K562 (cell line): ENCODE measurements around the gene LTBP1. TPM values are rescaled to one million over a fixed set of nuclear protein-coding genes. Genes with fewer than 3 reads are reported as not detected.

Experiments used
- ATF4 ChIP-seq: fragments of 450-650 bp; formaldehyde crosslinking; IDR thresholded peaks from 2 replicates; pipeline ENCODE4 v1.4.0; 2022; ENCODE audit warnings: mild to moderate bottlenecking, moderate library complexity
- BRD9 ChIP-seq: fragments of 450-650 bp; IDR thresholded peaks from 2 replicates; pipeline ENCODE4 v1.6.1; 2018; ENCODE audit warnings: low read depth; ENCODE audit not compliant: partially characterized antibody
- CBFA2T3 ChIP-seq: fragments of 450-650 bp; IDR thresholded peaks from 2 replicates; pipeline ENCODE4 v1.6.1; 2017
- CBX8 ChIP-seq: fragments of 200-600 bp; sonication (generic); IDR thresholded peaks from 2 replicates; pipeline ENCODE4 v1.6.1; 2012; ENCODE audit warnings: borderline replicate concordance, mixed run types, low read depth, mild to moderate bottlenecking, moderate library complexity, mixed read lengths, low read length, control low read depth, inconsistent platforms; ENCODE audit not compliant: poor library complexity, severe bottlenecking; ENCODE audit errors: extremely low read depth
- CEBPB ChIP-seq: fragments of 450-650 bp; IDR thresholded peaks from 2 replicates; pipeline ENCODE4 v1.6.1; 2016; ENCODE audit warnings: missing genetic modification characterization, missing compliant biosample characterization
- CEBPG ChIP-seq, 3 experiments: fragments of 200-800 bp in 1 of 3; sonication (Bioruptor generic) in 1 of 3; sonication (generic) in 1 of 3; formaldehyde crosslinking in 1 of 3; IDR thresholded peaks in 2 of 3; conservative IDR thresholded peaks in 1 of 3; 2 replicates each; pipeline versions ENCODE4 v1.6.1 to v1.8.0; 2016 to 2022; ENCODE audit warnings: missing compliant biosample characterization in 2 of 3, missing genetic modification characterization in 2 of 3, mild to moderate bottlenecking in 1 of 3, missing genetic modification reagents in 1 of 3
- FIP1L1 ChIP-seq: fragments of 200-400 bp; formaldehyde crosslinking; IDR thresholded peaks from 2 replicates; pipeline ENCODE4 v1.6.1; 2018; ENCODE audit warnings: mild to moderate bottlenecking, low read depth, low read length; ENCODE audit not compliant: poor library complexity, severe bottlenecking
- GABPB2 ChIP-seq: fragments of 250-450 bp; sonication (Bioruptor Pico); conservative IDR thresholded peaks from 2 replicates; pipeline ENCODE4 v1.5.1; 2021; ENCODE audit warnings: mild to moderate bottlenecking
- GTF2A2 ChIP-seq: IDR thresholded peaks from 2 replicates; pipeline ENCODE4 v1.6.1; 2016; ENCODE audit warnings: mild to moderate bottlenecking, missing genetic modification characterization, missing compliant biosample characterization
- HNRNPLL ChIP-seq: fragments of 200-400 bp; formaldehyde crosslinking; IDR thresholded peaks from 2 replicates; pipeline ENCODE4 v1.6.1; 2017; ENCODE audit warnings: low read length, low read depth, mild to moderate bottlenecking; ENCODE audit not compliant: poor library complexity, severe bottlenecking
- JUND ChIP-seq, 2 experiments: IDR thresholded peaks; 2 replicates in 1 of 2; 3 replicates in 1 of 2; pipeline ENCODE4 v1.6.1; 2011; ENCODE audit warnings: borderline replicate concordance in 2 of 2, low read depth in 2 of 2, low read length in 2 of 2, improper control_type of control experiment in 1 of 2, missing biosample characterization in 1 of 2, missing genetic modification characterization in 1 of 2, missing genetic modification reagents in 1 of 2
- MEIS2 ChIP-seq: fragments of 450-650 bp; IDR thresholded peaks from 2 replicates; pipeline ENCODE4 v1.6.1; 2014; ENCODE audit warnings: mild to moderate bottlenecking; ENCODE audit not compliant: partially characterized antibody
- MTA1 ChIP-seq: fragments of 450-650 bp; IDR thresholded peaks from 2 replicates; pipeline ENCODE4 v1.6.1; 2017; ENCODE audit warnings: borderline replicate concordance
- MYC ChIP-seq, 2 experiments: fragments of 250-450 bp in 1 of 2; sonication (Bioruptor Pico) in 1 of 2; IDR thresholded peaks; 2 replicates each; pipeline versions ENCODE4 v1.5.1 to v1.6.1; 2012 to 2021; ENCODE audit warnings: low read depth in 2 of 2, borderline replicate concordance in 1 of 2, improper control_type of control experiment in 1 of 2, low read length in 1 of 2, mild to moderate bottlenecking in 1 of 2, moderate library complexity in 1 of 2
- NCOA4 ChIP-seq: fragments of 450-650 bp; IDR thresholded peaks from 2 replicates; pipeline ENCODE4 v1.6.1; 2018; ENCODE audit warnings: mild to moderate bottlenecking; ENCODE audit not compliant: partially characterized antibody
- PHF20 ChIP-seq: fragments of 450-650 bp; IDR thresholded peaks from 2 replicates; pipeline ENCODE4 v1.6.1; 2018; ENCODE audit not compliant: partially characterized antibody
- PTTG1 ChIP-seq: fragments of 450-650 bp; IDR thresholded peaks from 2 replicates; pipeline ENCODE4 v1.6.1; 2016; ENCODE audit warnings: low read depth, mild to moderate bottlenecking, missing genetic modification characterization, missing compliant biosample characterization
- RNF2 ChIP-seq: sonication (generic); IDR thresholded peaks from 2 replicates; pipeline ENCODE4 v1.6.1; 2016
- SMARCA4 ChIP-seq: fragments of 450-650 bp; IDR thresholded peaks from 2 replicates; pipeline ENCODE4 v1.6.1; 2016
- SOX6 ChIP-seq: fragments of 450-650 bp; IDR thresholded peaks from 2 replicates; pipeline ENCODE4 v1.6.1; 2014; ENCODE audit warnings: mild to moderate bottlenecking
- TAF9B ChIP-seq: fragments of 450-650 bp; IDR thresholded peaks from 2 replicates; pipeline ENCODE4 v1.6.1; 2018; ENCODE audit warnings: mild to moderate bottlenecking; ENCODE audit not compliant: partially characterized antibody
- TFAM ChIP-seq: fragments of 250-450 bp; sonication (Bioruptor Pico); conservative IDR thresholded peaks from 2 replicates; pipeline ENCODE4 v1.5.0; 2021; ENCODE audit warnings: mild to moderate bottlenecking, moderate library complexity
- TGIF2 ChIP-seq: sonication (generic); formaldehyde crosslinking; IDR thresholded peaks from 2 replicates; pipeline ENCODE4 v1.8.1; 2022; ENCODE audit warnings: mild to moderate bottlenecking, missing genetic modification reagents, moderate library complexity
- ZC3H8 ChIP-seq: fragments of 450-650 bp; IDR thresholded peaks from 2 replicates; pipeline ENCODE4 v1.6.1; 2017
- ZNF174 ChIP-seq: fragments of 250-450 bp; sonication (Bioruptor Pico); IDR thresholded peaks from 2 replicates; pipeline ENCODE4 v1.4.0; 2020; ENCODE audit warnings: mild to moderate bottlenecking
- ZNF395 ChIP-seq: fragments of 200-800 bp; sonication (Bioruptor generic); IDR thresholded peaks from 2 replicates; pipeline ENCODE4 v1.6.1; 2017; ENCODE audit warnings: missing genetic modification characterization, missing compliant biosample characterization
- ZNF717 ChIP-seq: fragments of 250-450 bp; sonication (Bioruptor Pico); IDR thresholded peaks from 2 replicates; pipeline ENCODE4 v1.5.0; 2021
- ZNF785 ChIP-seq: fragments of 250-450 bp; sonication (Bioruptor Pico); IDR thresholded peaks from 2 replicates; pipeline ENCODE4 v1.4.0; 2020; ENCODE audit warnings: mild to moderate bottlenecking
- ZSCAN32 ChIP-seq: fragments of 450-650 bp; formaldehyde crosslinking; IDR thresholded peaks from 2 replicates; pipeline ENCODE4 v1.4.0; 2020; ENCODE audit warnings: mild to moderate bottlenecking, moderate library complexity
- polyA plus RNA-seq, 8 experiments: library from polyadenylated mRNA; depleted of rRNA in 4 of 8; stranded (reverse) in 5 of 8; unstranded in 3 of 8; fragments of >200 nt; fragmentation: Nextera tagmentation in 2 of 8; fragmentation: Illumina TruSeq in 1 of 8; extraction: Ambion mirVana in 2 of 8; extraction: Trizol in 1 of 8; gene quantifications; 2 replicates each; pipeline versions ENCODE4 v1.2.1 to v1.2.3, GENCODE V29; 2011 to 2014; ENCODE audit warnings: inconsistent platforms in 1 of 8, missing spikeins in 1 of 8
- total RNA-seq, 7 experiments: library from RNA; depleted of rRNA in 6 of 7; stranded (reverse); fragments of >200 nt in 6 of 7; fragmentation: Illumina TruSeq in 2 of 7; extraction: Trizol in 2 of 7; gene quantifications; 2 replicates each; pipeline versions ENCODE4 v1.2.1 to v1.2.3, GENCODE V29; 2011 to 2021; ENCODE audit warnings: low replicate concordance in 1 of 7

The LTBP1 gene
- total and polyA plus RNA-seq, 9 of the 15 experiments (the other 6 are each of a cell fraction or from before 2014, with no cell fraction given) = 3.6 to 16.4 (median 8.5) TPM

GRCh38 chr2:33219850-33220275, 273.1 kb downstream of the LTBP1 start (continued):
- TF ChIP-seq ATF4 (CRISPR knock-in tag) = peak; percentile 64
- TF ChIP-seq CEBPG (CRISPR knock-in tag; IDR thresholded peaks at IDR 0.05) = peak; percentile 54; the same call in 1 of the 2 replicates
- peak; percentile 96 to 98 for TF ChIP-seq CEBPG (tag; conservative IDR thresholded peaks at IDR 0.05 in 1 of 2, IDR thresholded peaks at IDR 0.05 in 1 of 2)
- 0 out of 2 replicates have a peak, but pooled peaks have one; percentile 58 for TF ChIP-seq MTA1
- no peak for TF ChIP-seq TGIF2
- TF ChIP-seq FIP1L1 = no peak
- TF ChIP-seq NCOA4 = no peak
- TF ChIP-seq GABPB2 (CRISPR knock-in tag) = no peak
- no peak for TF ChIP-seq MEIS2
- TF ChIP-seq MYC (IDR thresholded peaks at IDR 0.05; ENCODE audit: low read depth, low read length) = no peak
- no peak for TF ChIP-seq MYC (CRISPR knock-in tag; IDR thresholded peaks at IDR 0.05; ENCODE audit: borderline replicate concordance, low read depth)
- TF ChIP-seq ZNF174 (CRISPR knock-in tag) = no peak
- TF ChIP-seq CBX8 = no peak
- TF ChIP-seq ZSCAN32 (CRISPR knock-in tag) = peak; percentile 67
- no peak for TF ChIP-seq ZC3H8
- TF ChIP-seq PTTG1 (tag) = no peak
- TF ChIP-seq SOX6 = peak; percentile 60; the same call in 1 of the 2 replicates
- peak; percentile 76 for TF ChIP-seq SMARCA4
- no peak for TF ChIP-seq ZNF717 (CRISPR knock-in tag)
- no peak for TF ChIP-seq GTF2A2 (tag)
- no peak for TF ChIP-seq PHF20
- TF ChIP-seq JUND (IDR thresholded peaks at IDR 0.05; ENCODE audit: borderline replicate concordance, low read depth, low read length) = peak; percentile 37; the same call in 1 of the 2 replicates
- peak; percentile 67; the same call in 1 of the 3 replicates for TF ChIP-seq JUND (tag; IDR thresholded peaks at IDR 0.05; ENCODE audit: borderline replicate concordance, low read depth, low read length)
- TF ChIP-seq CEBPB (tag) = peak; percentile 77
- no peak for TF ChIP-seq TAF9B
- no peak for TF ChIP-seq HNRNPLL
- TF ChIP-seq ZNF785 (CRISPR knock-in tag) = no peak
- no peak for TF ChIP-seq RNF2
- no peak for TF ChIP-seq TFAM (CRISPR knock-in tag)
- TF ChIP-seq BRD9 = no peak
- no peak for TF ChIP-seq ZNF395 (CRISPR knock-in tag)
- TF ChIP-seq CBFA2T3 = no peak
